IMR-90 (cell line): ENCODE measurements around the gene RRAGC. TPM values are rescaled to one million over a fixed set of nuclear protein-coding genes. Genes with fewer than 3 reads are reported as not detected.

Experiments
- ATAC-seq: fragments of 200-7000 bp; cut with Tn5 transposase; 2 replicates; pipeline ENCODE4 v1.9.1; 2020; ENCODE audit warnings: low read depth, mild to moderate bottlenecking, moderate library complexity
- BruUV-seq: library from RNA; stranded (reverse); fragments of 400-500 nt; replicated peaks from 2 replicates; lab custom pipeline; 2021; lab: Mats Ljungman, UMichigan
- CTCF ChIA-PET: fragments of 300-600 bp; formaldehyde crosslinking; extraction: SDS; loops from one replicate; lab custom pipeline; 2021; ENCODE audit warnings: antibody characterized with exemption; lab: Yijun Ruan, JAX
- POLR2A ChIA-PET: fragments of 300-600 bp; sonication (Branson Sonifier 250); formaldehyde crosslinking; loops from one replicate; lab custom pipeline; 2022; ENCODE audit warnings: antibody characterized with exemption; ENCODE audit not compliant: unreplicated experiment; lab: Charles Lee
- DNase-seq: peaks from one replicate; pipeline ENCODE4 v3.0.0; 2013
- H2AFZ ChIP-seq: replicated peaks from 2 replicates; pipeline ENCODE3; 2013; ENCODE audit warnings: low read length, mild to moderate bottlenecking; ENCODE audit not compliant: poor library complexity
- H2AK5ac ChIP-seq: 2 replicates; pipeline ENCODE4 v1.6.1; 2013; ENCODE audit warnings: low read depth, low read length, inconsistent platforms
- H2AK9ac ChIP-seq: replicated peaks from 2 replicates; pipeline ENCODE3; 2013; ENCODE audit warnings: mild to moderate bottlenecking, low read depth, low read length, moderate library complexity; ENCODE audit not compliant: poor library complexity
- H2BK120ac ChIP-seq: 2 replicates; pipeline ENCODE4 v1.6.1; 2013; ENCODE audit warnings: low read depth, low read length, inconsistent platforms
- H2BK15ac ChIP-seq: 3 replicates; pipeline ENCODE4 v1.6.1; 2013; ENCODE audit warnings: low read depth, low read length, inconsistent platforms
- H2BK20ac ChIP-seq: 2 replicates; pipeline ENCODE4 v1.6.1; 2013; ENCODE audit warnings: low read depth, mild to moderate bottlenecking, inconsistent platforms, low read length, moderate library complexity
- H2BK5ac ChIP-seq: 2 replicates; pipeline ENCODE4 v1.6.1; 2013; ENCODE audit warnings: mild to moderate bottlenecking, low read depth, low read length, inconsistent platforms; ENCODE audit not compliant: poor library complexity, severe bottlenecking
- H3K14ac ChIP-seq: replicated peaks from 2 replicates; pipeline ENCODE4 v1.6.1; 2013; ENCODE audit warnings: low read depth, low read length, inconsistent platforms
- H3K18ac ChIP-seq: 2 replicates; pipeline ENCODE4 v1.6.1; 2013; ENCODE audit warnings: low read depth, low read length, control low read depth
- H3K23ac ChIP-seq: 2 replicates; pipeline ENCODE4 v1.6.1; 2013; ENCODE audit warnings: low read depth, low read length, inconsistent platforms
- H3K27ac ChIP-seq: 2 replicates; pipeline ENCODE4 v1.5.1; 2013; ENCODE audit warnings: mild to moderate bottlenecking, control low read depth, low read length; ENCODE audit not compliant: insufficient read depth
- H3K27me3 ChIP-seq: 2 replicates; pipeline ENCODE4 v1.6.1; 2013; ENCODE audit warnings: low read length; ENCODE audit not compliant: control insufficient read depth, insufficient read depth
- H3K36me3 ChIP-seq: 2 replicates; pipeline ENCODE4 v1.6.1; 2013; ENCODE audit warnings: low read length, mixed read lengths; ENCODE audit not compliant: control insufficient read depth, insufficient read depth
- H3K4ac ChIP-seq: 2 replicates; pipeline ENCODE4 v1.6.1; 2013; ENCODE audit warnings: low read depth, low read length, inconsistent platforms
- H3K4me1 ChIP-seq: 2 replicates; pipeline ENCODE4 v1.6.1; 2013; ENCODE audit warnings: low read length, mixed read lengths; ENCODE audit not compliant: control insufficient read depth, insufficient read depth
- H3K4me2 ChIP-seq: 2 replicates; pipeline ENCODE4 v1.6.1; 2013; ENCODE audit warnings: low read depth, mild to moderate bottlenecking, control low read depth, low read length, moderate library complexity
- H3K4me3 ChIP-seq: 2 replicates; pipeline ENCODE4 v1.5.1; 2013; ENCODE audit warnings: low read depth, mild to moderate bottlenecking, control low read depth, low read length, moderate library complexity; ENCODE audit not compliant: insufficient read depth
- H3K56ac ChIP-seq: 2 replicates; pipeline ENCODE4 v1.6.1; 2013; ENCODE audit warnings: low read length, inconsistent platforms; ENCODE audit not compliant: insufficient read depth; ENCODE audit errors: extremely low read depth
- H3K79me1 ChIP-seq, 2 experiments: 2 replicates each; pipeline ENCODE4 v1.6.1; 2013; ENCODE audit warnings: low read length in 2 of 2, inconsistent platforms in 1 of 2, low read depth in 1 of 2
- H3K9ac ChIP-seq: 2 replicates; pipeline ENCODE4 v1.6.1; 2013; ENCODE audit warnings: low read depth, low read length, control low read depth
- H3K9me1 ChIP-seq: 2 replicates; pipeline ENCODE4 v1.6.1; 2013; ENCODE audit warnings: low read length, inconsistent platforms; ENCODE audit not compliant: insufficient read depth
- H3K9me3 ChIP-seq: 2 replicates; pipeline ENCODE4 v1.6.1; 2013; ENCODE audit warnings: low read length; ENCODE audit not compliant: control insufficient read depth, insufficient read depth
- H4K20me1 ChIP-seq: 2 replicates; pipeline ENCODE4 v1.6.1; 2013; ENCODE audit warnings: low read length, inconsistent platforms; ENCODE audit not compliant: insufficient read depth
- H4K5ac ChIP-seq: 2 replicates; pipeline ENCODE4 v1.6.1; 2013; ENCODE audit warnings: mild to moderate bottlenecking, low read depth, low read length, control low read depth
- H4K8ac ChIP-seq, 2 experiments: 2 replicates each; pipeline ENCODE4 v1.6.1; 2013; ENCODE audit warnings: low read depth in 2 of 2, low read length in 2 of 2, control low read depth in 1 of 2, inconsistent platforms in 1 of 2
- H4K91ac ChIP-seq: 2 replicates; pipeline ENCODE4 v1.6.1; 2013; ENCODE audit warnings: low read depth, low read length, inconsistent platforms; ENCODE audit not compliant: insufficient read depth
- CEBPB ChIP-seq: IDR thresholded peaks from 2 replicates; pipeline ENCODE4 v1.6.1; 2012; ENCODE audit warnings: low read depth, low read length, improper control_type of control experiment
- CHD1 ChIP-seq: IDR thresholded peaks from 2 replicates; pipeline ENCODE4 v1.6.1; 2012; ENCODE audit warnings: low read depth, low read length, improper control_type of control experiment
- MAFK ChIP-seq: IDR thresholded peaks from 2 replicates; pipeline ENCODE4 v1.6.1; 2012; ENCODE audit warnings: low read depth, low read length, improper control_type of control experiment
- MXI1 ChIP-seq: IDR thresholded peaks from 2 replicates; pipeline ENCODE4 v1.6.1; 2012; ENCODE audit warnings: low read depth, mild to moderate bottlenecking, low read length, moderate library complexity, borderline replicate concordance
- RFX5 ChIP-seq: IDR thresholded peaks from 2 replicates; pipeline ENCODE4 v1.8.0; 2012; ENCODE audit warnings: low read depth, mild to moderate bottlenecking, low read length, moderate library complexity
- SMC3 ChIP-seq: fragments of 150-350 bp; IDR thresholded peaks from 2 replicates; pipeline ENCODE4 v1.6.1; 2016; ENCODE audit warnings: low read depth, mild to moderate bottlenecking, antibody characterized with exemption, low read length, moderate library complexity
- WGBS, 2 experiments: methylation state at CpG; one replicate each; pipeline versions ENCODE4 v1.1.5 to v1.1.7; 2013; ENCODE audit warnings: missing lambda C conversion rate in 2 of 2; ENCODE audit not compliant: insufficient read length in 1 of 2; ENCODE audit errors: extremely low coverage in 2 of 2; 5-methylcytosine and 5-hydroxymethylcytosine counted together
- dilution Hi-C: fragments of 300-500 bp; cut with HindIII; formaldehyde crosslinking; loops from one replicate; pipeline ENCODE4 v1.14.3; 2018; ENCODE audit warnings: low sequenced_read_pairs; ENCODE audit not compliant: unreplicated experiment
- in situ Hi-C: fragments of 300-500 bp; cut with MboI; formaldehyde crosslinking; loops from 3 replicates; pipeline ENCODE4 v1.14.3; 2019; ENCODE audit warnings: low sequenced_read_pairs, inconsistent platforms, mixed read lengths
- intact Hi-C: fragments of 100-400 bp; cut with micrococcal nuclease; formaldehyde crosslinking; loops from 2 replicates; pipeline ENCODE4 v1.10.0; 2022
- polyA plus RNA-seq, 3 experiments: library from polyadenylated mRNA; depleted of rRNA; stranded (reverse); fragments of >200 nt; gene quantifications; 2 replicates each; pipeline ENCODE4 v1.2.3, GENCODE V29; 2012; ENCODE audit warnings: low replicate concordance in 1 of 3
- total RNA-seq: library from RNA; depleted of rRNA; stranded (reverse); fragments of >200 nt; gene quantifications from 2 replicates; pipeline ENCODE4 v1.2.3, GENCODE V29; 2012
- TF ChIP-seq, protein P1 (sequence below): conservative IDR thresholded peaks from 2 replicates; pipeline ENCODE4 v1.5.1; 2012; ENCODE audit warnings: mild to moderate bottlenecking, low read depth, low read length, improper control_type of control experiment
- TF ChIP-seq, protein P2 (sequence below): fragments of 150-350 bp; IDR thresholded peaks from 2 replicates; pipeline ENCODE4 v1.6.1; 2017; ENCODE audit warnings: mild to moderate bottlenecking, antibody characterized with exemption, low read length, low read depth
- TF ChIP-seq, protein P3 (sequence below): fragments of 150-350 bp; IDR thresholded peaks from 2 replicates; pipeline ENCODE4 v1.6.1; 2016; ENCODE audit warnings: low read depth, mild to moderate bottlenecking, low read length, moderate library complexity, borderline replicate concordance

Gene RRAGC
- total and polyA plus RNA-seq, 2 of the 4 experiments (the other 2 are of a cell fraction): 7.2 to 12.2 TPM

- in situ Hi-C loops: loop anchor here (25.0 kb wide), 1 partner anchor 1209 kb away; no protein-coding TSS in a partner anchor
Observed at GRCh38 chr1:38820860-38821259, 38.7 kb downstream of the RRAGC start.

More at GRCh38 chr1:38820860-38821259, 38.7 kb downstream of the RRAGC start:
- Histone ChIP-seq H3K79me1 (no peaks in the 10 kb centered on the region), H2AFZ (no peak overlapping the region), H2AK5ac (no peak overlapping the region), H3K4ac (no peak overlapping the region), H2AK9ac (no peak overlapping the region), H3K56ac (no peak overlapping the region), H3K4me2 (no peak overlapping the region), H2BK120ac (no peak overlapping the region), H3K4me1 (no peaks in the 10 kb centered on the region; the same call in 1 of the 2 replicates), H3K9ac (no peak overlapping the region), H3K9me1 (no peaks in the 10 kb centered on the region), H4K20me1 (no peaks in the 10 kb centered on the region), H3K9me3 (peaks cover 9% of the 10 kb centered on the region; the same call in 1 of the 2 replicates), H3K27ac (no peak overlapping the region), H4K91ac (no peak overlapping the region), H3K4me3 (no peak overlapping the region), H3K36me3 (no peaks in the 10 kb centered on the region), H3K23ac (no peak overlapping the region), H3K18ac (no peak overlapping the region), H3K14ac (no peak overlapping the region), H2BK15ac (no peak overlapping the region), H2BK20ac (no peak overlapping the region), H2BK5ac (no peak overlapping the region), H3K27me3 (peaks cover 74% of the 10 kb centered on the region), H4K8ac (no peak overlapping the region), H4K5ac (no peak overlapping the region)
- dilution Hi-C loops (no loop called here), intact Hi-C loops (no loop called here)
- no peak for TF ChIP-seq CEBPB
- TF ChIP-seq SMC3: no peak
- TF ChIP-seq, protein P1, sequence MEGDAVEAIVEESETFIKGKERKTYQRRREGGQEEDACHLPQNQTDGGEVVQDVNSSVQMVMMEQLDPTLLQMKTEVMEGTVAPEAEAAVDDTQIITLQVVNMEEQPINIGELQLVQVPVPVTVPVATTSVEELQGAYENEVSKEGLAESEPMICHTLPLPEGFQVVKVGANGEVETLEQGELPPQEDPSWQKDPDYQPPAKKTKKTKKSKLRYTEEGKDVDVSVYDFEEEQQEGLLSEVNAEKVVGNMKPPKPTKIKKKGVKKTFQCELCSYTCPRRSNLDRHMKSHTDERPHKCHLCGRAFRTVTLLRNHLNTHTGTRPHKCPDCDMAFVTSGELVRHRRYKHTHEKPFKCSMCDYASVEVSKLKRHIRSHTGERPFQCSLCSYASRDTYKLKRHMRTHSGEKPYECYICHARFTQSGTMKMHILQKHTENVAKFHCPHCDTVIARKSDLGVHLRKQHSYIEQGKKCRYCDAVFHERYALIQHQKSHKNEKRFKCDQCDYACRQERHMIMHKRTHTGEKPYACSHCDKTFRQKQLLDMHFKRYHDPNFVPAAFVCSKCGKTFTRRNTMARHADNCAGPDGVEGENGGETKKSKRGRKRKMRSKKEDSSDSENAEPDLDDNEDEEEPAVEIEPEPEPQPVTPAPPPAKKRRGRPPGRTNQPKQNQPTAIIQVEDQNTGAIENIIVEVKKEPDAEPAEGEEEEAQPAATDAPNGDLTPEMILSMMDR: no peak
- no peak for TF ChIP-seq MXI1
- TF ChIP-seq, protein P2, sequence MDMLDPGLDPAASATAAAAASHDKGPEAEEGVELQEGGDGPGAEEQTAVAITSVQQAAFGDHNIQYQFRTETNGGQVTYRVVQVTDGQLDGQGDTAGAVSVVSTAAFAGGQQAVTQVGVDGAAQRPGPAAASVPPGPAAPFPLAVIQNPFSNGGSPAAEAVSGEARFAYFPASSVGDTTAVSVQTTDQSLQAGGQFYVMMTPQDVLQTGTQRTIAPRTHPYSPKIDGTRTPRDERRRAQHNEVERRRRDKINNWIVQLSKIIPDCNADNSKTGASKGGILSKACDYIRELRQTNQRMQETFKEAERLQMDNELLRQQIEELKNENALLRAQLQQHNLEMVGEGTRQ: no peak
- no peak for TF ChIP-seq MAFK
- TF ChIP-seq CHD1: no peak
- TF ChIP-seq, protein P3, sequence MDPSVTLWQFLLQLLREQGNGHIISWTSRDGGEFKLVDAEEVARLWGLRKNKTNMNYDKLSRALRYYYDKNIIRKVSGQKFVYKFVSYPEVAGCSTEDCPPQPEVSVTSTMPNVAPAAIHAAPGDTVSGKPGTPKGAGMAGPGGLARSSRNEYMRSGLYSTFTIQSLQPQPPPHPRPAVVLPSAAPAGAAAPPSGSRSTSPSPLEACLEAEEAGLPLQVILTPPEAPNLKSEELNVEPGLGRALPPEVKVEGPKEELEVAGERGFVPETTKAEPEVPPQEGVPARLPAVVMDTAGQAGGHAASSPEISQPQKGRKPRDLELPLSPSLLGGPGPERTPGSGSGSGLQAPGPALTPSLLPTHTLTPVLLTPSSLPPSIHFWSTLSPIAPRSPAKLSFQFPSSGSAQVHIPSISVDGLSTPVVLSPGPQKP: no peak
- no peak for TF ChIP-seq RFX5
- ATAC-seq (no peak), DNase-seq (no peak)
- BruUV-seq: no TSS peak
- WGBS, 2 experiments: no CpG with 5 or more reads among the region's 1 CpG
- ChIA-PET POLR2A (no interaction called here), CTCF (no interaction called here)
